Left forelimb (tissue), 1 donor: ENCODE results near the gene TYW1.
"Not testable (repeated sequence)": the region's sequence is repeated elsewhere in the genome, so short reads cannot be mapped to it uniquely, and the experiment has no call there.

ENCODE experiments used
- DNase-seq: peaks from one replicate; pipeline ENCODE4 v3.0.0-alpha.2; 2018; ENCODE audit warnings: low spot score

The TYW1 gene

DNA sequence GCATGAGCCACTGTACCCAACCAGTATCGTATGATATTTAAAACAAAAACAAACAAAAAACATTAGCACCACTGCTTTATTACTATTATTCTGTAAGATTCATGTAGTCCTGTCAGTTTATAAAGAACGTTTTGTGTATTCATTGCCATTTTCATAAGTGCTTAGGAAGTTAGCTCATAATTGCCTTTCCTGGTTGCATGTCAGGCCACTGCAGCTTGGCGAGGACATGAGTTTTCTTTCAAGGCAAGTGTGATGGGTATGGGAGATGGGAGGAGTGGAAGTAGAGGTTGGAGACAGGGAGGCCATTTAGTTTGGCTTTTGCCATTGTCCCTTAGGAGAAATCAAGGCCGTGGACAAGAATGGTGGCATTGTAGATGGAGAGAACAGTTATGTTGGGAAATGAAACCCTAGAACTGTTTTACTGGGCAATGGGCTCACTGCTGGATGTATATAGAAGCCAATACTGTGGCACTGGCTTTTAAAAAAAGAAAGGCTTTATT, 48.9 kb downstream of the TYW1 start:
- DNase-seq = no peak

DNA sequence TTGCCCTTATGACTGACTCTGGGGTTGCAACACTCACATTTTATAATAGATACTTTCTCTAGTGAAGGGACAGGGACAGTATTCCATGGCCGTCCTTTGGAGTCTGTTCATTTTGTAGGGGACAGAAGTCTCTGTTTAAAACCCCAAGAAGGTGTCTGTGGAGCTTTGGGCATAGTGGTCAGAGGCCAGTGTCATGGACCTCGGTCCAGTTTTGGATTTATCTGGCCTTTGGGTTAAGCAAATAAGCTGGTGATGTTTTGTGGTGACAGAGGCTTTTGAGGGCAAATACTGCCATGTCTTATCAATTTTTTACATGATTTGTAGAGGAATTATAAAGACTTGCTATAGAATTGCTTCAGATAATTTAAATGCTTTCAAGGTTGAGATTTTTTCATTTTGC, 50.2 kb downstream of the TYW1 start:
- not testable (repeated sequence) for DNase-seq

DNA sequence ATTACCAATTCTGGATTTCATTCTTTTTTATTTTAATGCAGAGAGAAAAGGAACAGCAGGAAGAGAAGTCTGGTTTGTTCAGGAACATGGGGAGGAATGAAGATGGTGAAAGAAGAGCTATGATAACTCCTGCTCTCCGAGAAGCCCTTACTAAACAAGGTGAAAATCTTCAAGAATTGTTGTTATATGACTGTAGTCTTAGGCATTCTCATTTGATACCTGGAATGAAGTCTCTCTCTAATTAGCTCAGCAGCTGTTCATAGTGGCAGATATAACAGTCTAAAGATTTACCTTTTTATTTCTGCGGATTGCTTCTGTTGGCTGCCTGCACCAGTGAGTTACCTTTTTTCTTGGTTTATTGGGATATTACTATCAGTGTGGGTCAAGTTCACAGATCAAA, 53.3 kb downstream of the TYW1 start:
- DNase-seq = not testable (repeated sequence)

DNA sequence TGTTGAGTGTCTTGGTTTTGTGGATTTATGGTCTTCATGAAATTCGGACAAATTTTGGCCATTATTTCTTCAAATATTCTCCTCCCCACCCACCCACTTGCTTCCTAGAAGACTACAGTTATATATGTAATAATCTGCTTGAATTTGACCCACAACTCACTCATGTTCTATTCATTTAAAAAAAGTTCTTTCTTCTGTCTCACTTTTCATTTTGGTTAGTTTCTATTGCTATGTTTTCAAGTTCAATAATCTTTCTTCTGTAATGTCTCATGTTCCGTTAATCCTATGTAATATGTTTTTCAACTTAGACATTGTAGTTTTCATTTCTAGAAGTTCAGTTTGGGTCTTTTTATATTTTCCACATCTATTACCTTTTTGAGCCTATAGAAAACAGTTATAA, 55.5 kb downstream of the TYW1 start:
- DNase-seq = not testable (repeated sequence)

DNA sequence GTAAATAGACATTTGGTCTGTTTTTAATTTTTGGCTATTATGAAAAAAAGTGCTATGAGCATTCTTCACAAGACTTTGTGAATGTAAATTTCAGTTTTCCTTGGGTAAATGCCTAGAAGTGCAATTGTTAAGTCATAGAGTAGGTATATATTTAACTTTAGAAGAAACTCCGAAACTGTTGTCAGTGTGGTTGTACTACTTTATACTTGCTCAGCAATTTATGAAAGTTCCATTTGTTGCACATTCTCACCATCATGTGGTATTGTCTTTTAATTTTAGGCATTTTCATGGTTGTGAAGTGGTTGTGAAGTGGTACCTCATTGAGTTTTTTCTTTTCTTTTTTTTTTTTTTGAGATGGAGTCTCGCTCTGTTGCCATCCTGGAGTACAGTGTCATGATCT, 60.0 kb downstream of the TYW1 start:
- no peak for DNase-seq

DNA sequence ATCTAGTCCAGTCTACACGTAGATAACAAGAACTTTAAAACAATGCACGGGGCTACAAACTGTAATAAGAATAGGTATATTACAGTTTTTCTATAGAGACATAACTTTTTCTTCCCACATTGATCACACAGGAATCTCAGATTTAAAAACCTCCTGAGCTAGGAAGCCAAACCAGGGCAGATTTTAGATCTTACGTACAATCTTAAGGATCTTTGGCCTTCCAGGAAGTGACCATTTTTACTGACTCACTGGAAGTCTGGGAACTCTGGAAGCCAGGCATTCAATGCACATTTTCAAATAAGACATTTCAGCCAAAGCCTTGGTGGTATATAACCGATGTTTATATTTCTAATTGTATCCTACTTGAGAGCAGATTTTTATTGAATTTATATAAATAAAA, 64.7 kb downstream of the TYW1 start:
- not testable (repeated sequence) for DNase-seq

DNA sequence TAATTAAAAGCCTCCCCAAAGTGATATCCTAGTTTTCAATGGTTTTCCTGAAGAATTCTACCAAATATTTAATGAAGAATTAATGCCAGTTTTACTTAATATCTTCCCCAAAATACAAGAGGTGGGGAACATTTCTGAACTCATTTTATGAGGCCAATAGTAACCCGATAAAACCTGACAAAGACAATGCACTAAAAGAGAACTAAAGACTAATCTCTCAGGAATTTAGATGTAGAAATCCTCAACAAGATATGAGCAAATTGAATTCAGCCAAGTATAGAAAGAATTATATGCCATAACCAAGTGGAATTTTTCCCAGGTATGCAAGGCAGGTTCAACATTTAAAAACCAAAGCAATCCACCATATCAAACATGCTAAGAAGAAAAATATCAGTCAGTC, 66.2 kb downstream of the TYW1 start:
- DNase-seq = not testable (repeated sequence)

DNA sequence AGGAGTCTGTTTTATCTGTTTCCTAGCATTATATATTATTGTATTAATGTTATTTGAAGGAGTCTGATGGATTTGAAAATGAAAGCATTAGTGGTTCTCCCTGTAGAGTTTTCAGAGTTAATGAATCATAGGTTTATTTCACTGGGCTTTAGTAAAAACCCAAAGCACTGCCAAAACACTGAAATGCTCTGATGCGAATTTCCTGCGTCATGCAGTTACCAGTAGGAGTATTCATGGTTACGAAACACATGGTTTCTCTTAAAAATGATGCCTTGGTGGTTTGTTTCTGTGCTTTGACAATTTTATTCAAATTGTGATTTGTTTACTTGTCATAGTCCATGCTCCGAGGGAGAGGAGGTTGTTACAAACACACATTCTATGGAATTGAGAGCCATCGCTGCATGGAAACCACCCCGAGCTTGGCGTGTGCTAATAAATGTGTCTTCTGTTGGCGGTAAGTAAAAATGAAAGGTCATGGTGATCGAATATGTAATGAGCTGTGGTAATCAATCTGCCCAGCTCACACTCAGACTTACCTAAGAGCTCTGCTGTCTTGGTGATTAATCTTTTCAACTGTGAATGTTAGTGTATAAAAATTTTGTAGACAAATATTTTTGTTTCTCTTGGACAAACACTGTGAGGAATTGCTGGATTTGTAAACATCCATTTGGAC, 70.5 kb downstream of the TYW1 start:
- not testable (repeated sequence) for DNase-seq

DNA sequence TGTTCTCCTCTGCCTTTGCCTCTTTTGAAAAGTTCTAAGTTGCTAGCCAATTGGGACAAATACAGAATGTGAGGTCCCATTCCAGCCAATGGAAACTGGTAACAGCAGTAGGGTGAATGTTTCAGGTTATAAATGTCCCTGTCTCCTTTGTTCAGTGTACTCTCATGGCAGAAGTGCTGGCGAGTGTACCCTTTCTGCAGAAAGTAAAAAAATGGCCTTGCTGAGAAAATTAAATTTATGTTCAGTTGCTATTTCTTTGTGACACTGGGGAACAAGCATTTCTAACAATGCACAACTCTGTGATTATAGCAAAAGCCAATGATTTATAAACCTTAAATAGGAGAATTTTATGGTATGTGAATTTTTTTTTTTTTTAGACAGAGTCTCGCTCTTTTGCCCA, 79.5 kb downstream of the TYW1 start:
- not testable (repeated sequence) for DNase-seq

DNA sequence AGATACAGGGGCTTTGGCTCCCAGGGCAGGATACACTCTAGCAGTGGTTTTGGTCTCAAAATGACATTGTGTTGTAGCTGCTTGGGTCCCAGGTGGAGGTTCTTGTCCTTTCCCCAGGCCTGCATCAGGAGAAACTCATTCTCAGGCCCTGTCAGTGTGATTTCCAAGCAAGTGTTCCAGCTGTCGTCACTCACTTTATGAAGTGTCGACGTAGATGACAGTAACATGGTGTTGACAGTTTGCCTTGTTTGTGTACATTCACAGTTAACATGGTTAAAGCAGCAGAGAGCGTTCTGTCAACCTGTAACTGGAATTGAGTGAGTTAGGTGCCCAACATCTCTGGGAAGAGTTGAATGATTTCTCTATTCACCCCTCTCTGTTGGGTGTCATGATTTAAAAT, 86.2 kb downstream of the TYW1 start:
- not testable (repeated sequence) for DNase-seq

DNA sequence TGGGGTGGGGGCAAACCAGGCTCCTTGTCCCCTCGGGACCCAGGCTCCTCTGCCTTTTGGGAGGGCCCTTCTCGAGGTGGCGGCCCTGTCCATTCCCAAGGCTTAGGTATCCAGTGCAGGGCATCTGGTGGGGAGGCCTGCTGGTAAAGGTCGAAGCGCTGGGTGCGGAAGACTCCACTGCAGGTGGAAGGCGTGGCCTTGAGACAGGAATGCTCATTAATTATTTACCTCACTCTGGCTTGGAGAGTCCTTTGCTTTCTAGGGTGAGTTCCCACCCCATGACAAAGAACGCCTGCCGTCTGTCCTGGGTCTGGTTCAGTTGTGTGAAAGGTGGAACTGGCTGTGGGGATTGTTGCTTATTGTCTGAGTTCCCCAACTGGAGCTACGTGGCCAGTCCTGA, 92.6 kb downstream of the TYW1 start:
- DNase-seq = not testable (repeated sequence)

DNA sequence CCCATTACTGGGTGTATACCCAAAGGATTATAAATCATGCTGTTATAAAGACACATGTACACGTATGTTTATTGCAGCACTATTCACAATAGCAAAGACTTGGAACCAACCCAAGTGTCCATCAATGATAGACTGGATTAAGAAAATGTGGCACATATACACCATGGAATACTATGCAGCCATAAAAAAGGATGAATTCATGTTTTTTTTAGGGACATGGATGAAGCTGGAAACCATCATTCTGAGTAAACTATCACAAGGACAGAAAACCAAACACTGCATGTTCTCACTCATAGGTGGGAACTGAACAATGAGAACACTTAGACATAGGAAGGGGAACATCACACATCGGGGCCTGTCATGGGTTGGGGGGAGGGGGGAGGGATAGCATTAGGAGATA, 94.4 kb downstream of the TYW1 start:
- not testable (repeated sequence) for DNase-seq

DNA sequence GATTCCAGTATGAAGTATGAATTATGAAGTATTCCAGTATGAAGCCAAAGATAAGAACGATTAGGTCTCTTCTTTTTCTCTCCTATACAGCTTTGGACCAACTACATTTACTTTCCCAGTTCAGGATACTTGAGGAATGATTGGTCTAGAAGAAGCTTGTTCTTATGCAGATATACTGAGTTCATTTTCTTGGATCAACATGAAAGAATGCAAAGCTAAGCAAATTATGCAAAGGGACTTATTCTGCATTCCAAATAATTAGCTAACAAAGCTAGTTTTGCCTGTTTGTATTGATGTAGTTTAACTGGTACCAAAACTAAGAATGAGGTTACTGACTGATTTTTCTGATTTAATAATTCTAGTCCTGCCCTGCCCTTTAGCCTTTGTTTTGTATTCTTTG, 101.4 kb downstream of the TYW1 start:
- not testable (repeated sequence) for DNase-seq

DNA sequence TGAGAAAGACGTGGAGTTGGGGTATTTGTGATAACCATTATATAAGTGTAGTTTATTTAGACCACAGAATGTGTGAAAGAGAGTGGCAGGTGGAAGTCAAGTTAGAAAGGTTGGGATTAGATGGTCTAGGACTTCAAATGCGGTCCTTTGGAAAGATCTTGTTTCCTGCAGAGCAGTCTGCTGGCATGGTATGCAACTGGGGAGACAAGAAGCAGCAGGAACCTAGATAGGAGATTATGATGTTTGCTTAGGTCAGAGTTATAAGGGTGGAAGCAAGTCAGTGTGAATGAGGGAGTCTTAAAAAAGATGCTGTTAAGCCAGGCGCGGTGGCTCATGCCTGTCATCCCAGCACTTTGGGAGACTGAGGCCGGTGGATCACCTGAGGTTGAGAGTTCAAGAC, 102.8 kb downstream of the TYW1 start:
- not testable (repeated sequence) for DNase-seq

DNA sequence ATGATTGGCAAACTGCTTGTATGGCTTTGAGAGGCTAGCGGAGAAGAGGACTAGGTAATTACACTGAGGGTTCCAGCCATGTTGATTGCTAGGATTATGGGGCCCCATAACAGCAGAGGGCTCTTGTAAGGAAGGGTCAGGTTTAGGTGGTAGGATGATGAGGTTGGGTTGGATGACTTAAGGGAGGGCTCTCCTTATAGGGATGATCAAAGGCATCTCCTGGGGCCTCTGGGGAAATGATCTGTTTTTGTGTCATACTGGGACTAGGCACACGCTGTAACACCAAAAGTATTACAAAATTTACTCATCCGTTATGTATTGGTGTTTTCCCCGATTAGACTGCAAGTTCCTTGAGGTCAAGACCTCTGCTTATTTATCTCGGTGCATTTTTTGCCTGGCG, 103.4 kb downstream of the TYW1 start:
- not testable (repeated sequence) for DNase-seq

DNA sequence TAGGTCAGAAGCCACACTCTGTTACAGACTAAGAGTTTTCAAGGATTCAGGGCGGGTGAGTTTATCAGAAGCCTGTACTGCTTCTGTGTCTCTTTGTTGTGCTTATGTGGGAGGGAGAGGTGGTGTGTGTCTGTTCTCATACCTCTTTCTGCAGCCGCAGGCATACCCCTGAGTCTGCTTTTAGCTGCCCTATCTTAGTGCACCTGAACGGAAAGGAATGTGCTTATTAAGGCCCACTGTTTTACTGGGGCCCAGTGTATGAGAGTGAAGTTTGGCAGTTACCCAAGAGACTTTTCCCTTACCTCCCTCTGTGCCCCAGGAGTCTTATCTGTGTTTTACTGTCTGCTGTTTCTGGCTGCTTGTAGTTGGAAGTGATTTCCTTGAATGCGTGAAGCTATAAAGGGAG, 104.3 kb downstream of the TYW1 start:
- no peak for DNase-seq

DNA sequence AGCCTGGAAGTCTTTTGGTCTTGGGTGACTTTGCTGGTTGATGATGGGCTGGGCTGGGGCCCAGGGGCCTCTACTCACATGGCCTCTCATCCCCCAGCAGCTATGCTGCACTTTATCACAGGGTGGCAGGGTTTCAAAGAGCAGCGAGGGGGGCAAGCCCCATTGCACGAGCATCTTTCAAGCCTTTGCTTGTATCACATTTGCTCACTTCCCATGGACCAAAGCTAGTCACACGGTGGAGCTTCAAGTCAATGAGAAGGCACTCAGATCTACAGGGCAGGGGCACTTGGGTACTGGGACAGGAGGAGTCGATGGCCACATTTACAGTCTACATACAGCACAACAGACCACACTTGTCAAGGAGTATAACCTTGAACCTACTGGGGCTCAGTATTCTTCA, 108.3 kb downstream of the TYW1 start:
- DNase-seq = not testable (repeated sequence)

DNA sequence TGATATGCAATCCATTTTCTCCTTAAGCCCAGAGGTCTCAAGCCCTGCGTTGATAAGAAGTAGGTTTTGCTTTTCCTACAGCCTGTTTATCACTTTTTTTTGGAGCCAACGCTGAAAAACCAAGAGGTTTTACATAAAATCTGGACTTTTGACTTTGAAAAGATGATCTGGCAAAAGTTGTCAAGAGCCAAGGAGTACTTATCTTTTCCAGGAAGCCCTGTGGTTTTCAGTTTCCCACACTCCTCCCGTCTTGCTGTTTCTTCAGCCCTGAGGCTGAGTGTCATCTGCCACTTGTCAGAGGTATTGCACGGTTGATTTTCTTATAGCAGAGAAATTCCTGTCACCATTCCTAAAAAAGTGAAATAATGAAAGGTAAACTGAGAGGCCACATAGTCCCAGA, 108.7 kb downstream of the TYW1 start:
- no peak for DNase-seq

DNA sequence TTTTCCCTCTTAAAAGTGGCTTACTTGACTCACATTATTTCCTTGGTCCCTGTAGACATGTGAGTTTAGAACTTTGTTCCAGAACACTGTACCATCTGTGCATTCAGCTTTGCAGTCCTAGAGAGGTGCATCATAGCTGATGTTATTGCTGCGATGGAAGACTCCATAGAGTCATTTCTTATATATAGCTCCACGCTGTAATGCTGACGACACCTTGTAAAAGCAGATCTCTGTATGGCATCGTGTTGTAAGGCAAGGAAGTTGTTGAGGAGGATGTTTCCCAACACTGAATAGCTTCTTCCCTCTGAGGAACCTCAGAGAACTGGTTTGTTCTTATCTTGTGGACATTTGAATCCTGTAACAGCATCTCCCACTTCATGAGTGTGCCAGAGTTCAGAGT, 109.6 kb downstream of the TYW1 start:
- DNase-seq = not testable (repeated sequence)

DNA sequence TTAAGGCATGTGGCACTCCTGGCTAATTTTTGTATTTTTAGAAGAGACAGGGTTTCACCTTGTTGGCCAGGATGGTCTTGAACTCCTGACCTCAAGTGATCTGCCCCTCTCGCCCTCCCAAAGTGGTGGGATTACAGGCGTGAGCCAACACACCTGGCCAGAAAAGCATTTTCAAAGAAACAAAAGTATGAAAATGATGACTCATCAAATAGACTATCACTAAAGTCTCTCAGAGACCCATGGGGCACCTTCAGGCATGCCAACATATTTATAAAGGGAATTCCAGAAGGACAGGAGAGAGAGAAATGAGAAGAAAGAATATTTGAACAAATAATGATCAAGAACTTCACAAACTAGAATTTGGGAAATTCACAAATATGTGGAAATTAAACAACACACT, 114.7 kb downstream of the TYW1 start:
- not testable (repeated sequence) for DNase-seq

DNA sequence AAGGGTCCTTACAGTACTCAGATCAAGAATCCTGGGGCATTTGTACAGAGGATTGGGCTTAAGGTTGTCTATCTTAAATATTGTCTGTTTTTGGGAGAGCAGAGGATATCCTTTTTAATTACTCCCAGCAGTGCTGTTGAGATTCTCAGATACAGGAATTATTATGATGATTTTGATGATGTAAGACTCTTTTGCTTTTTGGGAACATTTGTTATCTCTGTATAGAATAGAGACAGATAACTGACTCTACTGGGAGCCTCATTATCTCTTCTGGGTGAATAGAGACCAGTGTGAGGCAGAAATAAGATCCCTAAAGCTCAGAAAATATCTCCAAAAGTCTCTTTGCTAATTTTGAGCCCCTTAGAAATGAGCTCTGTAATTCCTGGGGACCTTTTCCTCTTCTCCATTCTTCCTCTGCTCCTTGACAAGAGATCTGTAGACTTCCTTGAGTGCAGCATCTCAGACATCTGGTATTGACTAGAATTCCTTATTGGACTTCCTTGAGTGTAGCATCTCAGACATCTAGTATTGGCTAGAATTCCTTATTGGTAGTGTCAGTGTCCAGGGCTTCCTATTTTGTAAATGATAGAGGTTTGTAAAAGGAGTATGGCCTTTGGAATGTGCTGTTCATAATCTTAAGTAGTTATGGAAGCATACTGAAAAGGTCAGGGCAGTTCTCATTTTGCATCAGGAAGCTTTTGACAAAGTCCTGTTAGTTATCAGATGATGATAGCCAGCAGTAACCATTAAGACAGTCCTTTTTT, 118.0 kb downstream of the TYW1 start:
- not testable (repeated sequence) for DNase-seq

DNA sequence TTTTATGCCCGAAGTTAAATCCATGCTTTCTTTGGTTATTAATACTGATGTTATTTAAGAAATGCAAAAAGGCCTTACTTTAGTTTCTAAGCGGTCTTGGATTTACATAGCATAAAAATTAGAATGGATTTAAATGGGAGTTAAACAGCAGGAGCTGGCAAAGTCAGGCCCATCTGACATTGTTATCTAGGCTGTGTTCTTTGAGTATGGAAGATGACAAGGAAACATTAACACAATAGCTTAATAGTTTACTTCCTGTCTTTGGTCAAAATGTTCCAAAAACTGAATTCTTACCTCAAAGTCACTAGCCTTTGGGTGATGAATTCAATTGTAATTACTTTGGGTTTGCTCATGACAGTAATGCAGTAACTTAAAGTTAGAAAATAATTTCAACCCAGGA, 123.9 kb downstream of the TYW1 start:
- DNase-seq = not testable (repeated sequence)

DNA sequence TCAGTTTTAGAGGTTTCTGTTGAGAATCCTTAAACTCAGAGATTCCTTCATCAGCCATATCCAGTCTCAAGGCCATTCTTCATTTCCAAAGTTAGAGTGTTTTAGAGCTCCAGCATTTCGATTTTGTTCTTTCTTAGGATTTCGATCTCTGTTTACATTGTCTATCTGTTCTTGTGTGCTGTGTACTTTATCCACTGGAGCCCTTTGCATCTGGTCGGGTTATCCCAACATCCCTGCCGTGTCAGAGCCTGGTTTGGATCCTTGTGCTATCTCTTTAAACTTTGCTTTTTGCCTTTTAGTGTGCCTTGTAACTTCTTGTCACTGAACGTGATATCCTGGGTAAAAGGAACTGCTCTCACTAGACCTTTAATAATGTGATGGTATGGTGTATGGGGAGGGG, 131.6 kb downstream of the TYW1 start:
- not testable (repeated sequence) for DNase-seq
